ENCODE data around the gene INS. TPM values are rescaled to one million over a fixed set of nuclear protein-coding genes. Genes with fewer than 3 reads are reported as not detected.

INS gene
- total and polyA plus RNA-seq, 2 of the 13 experiments (the other 11 are each of a cell fraction or from before 2014, with no cell fraction given): not detected

GRCh38 chr11:2122907-2123627 is 37.9 kb downstream of the INS start (continued):
- TF ChIP-seq PBX2 (CRISPR knock-in tag; IDR thresholded peaks at IDR 0.05) (no peak), HNRNPL (IDR thresholded peaks at IDR 0.05; ENCODE audit: low read depth, low read length) (peak; percentile 89), EP300 (IDR thresholded peaks at IDR 0.05; ENCODE audit: low read depth in 2 of 2, low read length in 2 of 2) (no peak), EP300 (CRISPR knock-in tag; IDR thresholded peaks at IDR 0.05; ENCODE audit: borderline replicate concordance) (no peak), ZNF619 (CRISPR knock-in tag; IDR thresholded peaks at IDR 0.05) (no peak)

- H3K27ac ChIP-seq (ENCODE audit: extremely low read length, insufficient read depth, low read length): no peak overlapping the region
- ChIA-PET CTCF (ENCODE audit: low intra/inter-chr PET ratio, low total read pairs) (interaction anchor here (1.0 to 1.2 kb wide), 2 partner anchors 29 to 85 kb away, joined by 5 read pairs; no protein-coding TSS in a partner anchor), POLR2A (interaction anchor here (0.9 to 2.6 kb wide), 6 partner anchors 15 to 174 kb away, joined by 3 to 13 read pairs (median 4); no protein-coding TSS in a partner anchor)
- H3K79me2 ChIP-seq (ENCODE audit: insufficient read depth, low read length): no peaks in the 10 kb centered on the region
- no peaks in the 10 kb centered on the region for H3K9me3 ChIP-seq (ENCODE audit: low read length)
- peaks cover 2 to 22% of the 10 kb centered on the region in 2 experiments; a peak in 3 of 5 replicates for H3K27me3 ChIP-seq (ENCODE audit: control insufficient read depth in 1 of 2, insufficient read depth in 2 of 2, low read length in 2 of 2)
- no peaks in the 10 kb centered on the region for H4K20me1 ChIP-seq (ENCODE audit: insufficient read depth, low read length)
- peak overlapping the region; percentile 19 to 66 (median 29); a peak in 3 of 6 replicates for H3K4me3 ChIP-seq (replicated peaks in 1 of 3; ENCODE audit: insufficient read depth in 1 of 3, low read depth in 2 of 3, low read length in 3 of 3)
- intact Hi-C loops (cut with micrococcal nuclease; ENCODE audit: unreplicated experiment) (no loop called here), in situ Hi-C loops (cut with HindIII; ENCODE audit: extremely low pct_ligation_motif_present, low pct_unique_long_range_greater_than_20kb) (no loop called here)
- peak overlapping the region; percentile 44 for H3K9ac ChIP-seq (ENCODE audit: insufficient read depth, low read depth, low read length)
- H3K4me2 ChIP-seq (ENCODE audit: low read depth, low read length): peak overlapping the region; percentile 81
- FAIRE-seq (no peak), DNase-seq (ENCODE audit: low spot score) (peak; percentile 31), ATAC-seq (peak; percentile 74)
- no peaks in the 10 kb centered on the region for H3K36me3 ChIP-seq (replicated peaks in 1 of 2; ENCODE audit: control insufficient read depth in 1 of 2, insufficient read depth in 2 of 2, low read length in 2 of 2)
- peaks cover 45% of the 10 kb centered on the region for H3K4me1 ChIP-seq (ENCODE audit: insufficient read depth, low read length)
- BruUV-seq (replicated peaks): no TSS peak
- WGBS (ENCODE audit: low lambda C conversion rate): 0% methylated on average over 8 of the region's 19 CpGs
- H2AFZ ChIP-seq (ENCODE audit: low read length): no peak overlapping the region
- TF ChIP-seq ZNF281 (CRISPR knock-in tag; IDR thresholded peaks at IDR 0.05; ENCODE audit: borderline replicate concordance) (peak; percentile 45; the same call in 1 of the 2 replicates), ERF (CRISPR knock-in tag; IDR thresholded peaks at IDR 0.05) (peak; percentile 19; the same call in 1 of the 2 replicates), TARDBP (CRISPR knock-in tag; IDR thresholded peaks at IDR 0.05) (peak; percentile 42; the same call in 1 of the 2 replicates), PATZ1 (CRISPR knock-in tag; IDR thresholded peaks at IDR 0.05) (peak; percentile 69), GABPB1 (CRISPR knock-in tag; IDR thresholded peaks at IDR 0.05) (peak; percentile 28; the same call in 1 of the 2 replicates), TEAD3 (CRISPR knock-in tag; optimal IDR thresholded peaks at IDR 0.05; ENCODE audit: borderline replicate concordance) (peak; percentile 91), FOXO1 (CRISPR knock-in tag; IDR thresholded peaks at IDR 0.05) (0 out of 2 replicates have a peak, but pooled peaks have one; percentile 23), EZH2 (conservative IDR thresholded peaks at IDR 0.05; ENCODE audit: low read depth, low read length) (no peak), HNRNPUL1 (IDR thresholded peaks at IDR 0.05; ENCODE audit: low read depth, low read length) (no peak), MAZ (IDR thresholded peaks at IDR 0.05; ENCODE audit: borderline replicate concordance, low read depth, low read length) (no peak), MAZ (CRISPR knock-in tag; IDR thresholded peaks at IDR 0.05; ENCODE audit: low read depth) (0 out of 2 replicates have a peak, but pooled peaks have one; percentile 45)
These were observed 38.6 kb downstream of the INS start for GRCh38 chr11:2122222-2122906.

All from HepG2 (cell line).